ENCODE measurements around the gene MAP3K10.

- no peak for TF ChIP-seq CTCF (IDR thresholded peaks at IDR 0.05)
- no peak for TF ChIP-seq POLR2AphosphoS5 (IDR thresholded peaks at IDR 0.05; ENCODE audit: low read depth, low read length)
Observed at GRCh38 chr19:40255619-40256166, 64.5 kb downstream of the MAP3K10 start.

Data from Panc1 (cell line).